ENCODE measurements around the gene LAX1. TPM values are rescaled to one million over a fixed set of nuclear protein-coding genes. Genes with fewer than 3 reads are reported as not detected.
A peak's percentile ranks its signal among the peaks of the same experiment; 100 is the strongest.

LAX1 gene
- total and polyA plus RNA-seq, 2 experiments from 2014 or later, result not detected

DNA sequence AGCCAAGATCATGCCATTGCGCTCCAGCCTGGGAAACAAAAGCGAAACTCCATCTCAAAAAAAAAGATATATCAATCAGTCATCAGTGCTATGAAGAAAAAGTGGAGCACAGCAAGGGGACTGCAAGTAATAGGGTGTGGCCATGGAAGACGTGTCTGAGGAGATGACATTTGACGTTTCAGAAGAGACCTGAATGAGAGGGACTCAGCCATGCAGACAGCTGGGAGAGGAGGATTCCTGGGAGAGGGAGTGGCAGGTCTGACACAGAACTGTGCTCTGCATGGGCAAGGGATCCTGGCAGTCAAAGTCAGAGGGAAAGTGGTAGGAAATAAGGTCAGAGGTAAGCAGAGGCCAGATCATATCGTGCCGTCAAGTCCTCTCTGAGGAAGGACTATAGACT is 3.3 kb downstream of the LAX1 start:
- no peak for DNase-seq (ENCODE audit: low spot score)
- Histone ChIP-seq H2AFZ (no peak overlapping the region), H3K27me3 (no peaks in the 10 kb centered on the region), H4K20me1 (ENCODE audit: insufficient read depth, poor library complexity, severe bottlenecking) (no peaks in the 10 kb centered on the region), H3K79me2 (no peaks in the 10 kb centered on the region), H3K9me3 (ENCODE audit: low read depth) (no peaks in the 10 kb centered on the region), H3K9me2 (replicated peaks; ENCODE audit: insufficient read depth) (no peaks in the 10 kb centered on the region), H3K27ac (peak overlapping the region; percentile 94), H3K4me3 (no peak overlapping the region), H3K4me1 (ENCODE audit: insufficient read depth) (peaks cover 6% of the 10 kb centered on the region), H3K4me2 (no peak overlapping the region), H3K36me3 (replicated peaks; ENCODE audit: insufficient read depth, low read depth) (no peaks in the 10 kb centered on the region)
- 85% methylated on average over 6 of the region's 6 CpGs for WGBS (ENCODE audit: low lambda C conversion rate, missing lambda C conversion rate)
- no peak for TF ChIP-seq EZH2phosphoT487 (IDR thresholded peaks at IDR 0.05; ENCODE audit: low read depth, severe bottlenecking, unreplicated experiment)
- TF ChIP-seq EZH2 (IDR thresholded peaks at IDR 0.05; ENCODE audit: borderline replicate concordance), result no peak
- TF ChIP-seq CTCF (IDR thresholded peaks at IDR 0.05; ENCODE audit: poor library complexity), result no peak

GRCh38 chr1:203769505-203770343 is 4.7 kb downstream of the LAX1 start:
- no peak overlapping the region for H3K4me3 ChIP-seq
- H3K27me3 ChIP-seq, result no peaks in the 10 kb centered on the region
- H3K79me2 ChIP-seq, result no peaks in the 10 kb centered on the region
- H3K9me2 ChIP-seq (replicated peaks; ENCODE audit: insufficient read depth), result no peaks in the 10 kb centered on the region
- TF ChIP-seq EZH2phosphoT487 (IDR thresholded peaks at IDR 0.05; ENCODE audit: low read depth, severe bottlenecking, unreplicated experiment) (no peak), EZH2 (IDR thresholded peaks at IDR 0.05; ENCODE audit: borderline replicate concordance) (no peak), CTCF (IDR thresholded peaks at IDR 0.05; ENCODE audit: poor library complexity) (no peak)
- peak; percentile 91 for DNase-seq (ENCODE audit: low spot score)
- peak overlapping the region; percentile 58 for H3K4me2 ChIP-seq
- peaks cover 6% of the 10 kb centered on the region for H3K4me1 ChIP-seq (ENCODE audit: insufficient read depth)
- no peaks in the 10 kb centered on the region for H4K20me1 ChIP-seq (ENCODE audit: insufficient read depth, poor library complexity, severe bottlenecking)
- peak overlapping the region; percentile 94 for H3K27ac ChIP-seq
- no peaks in the 10 kb centered on the region for H3K9me3 ChIP-seq (ENCODE audit: low read depth)
- WGBS (ENCODE audit: low lambda C conversion rate, missing lambda C conversion rate), result 38% methylated on average over 15 of the region's 15 CpGs
- H2AFZ ChIP-seq, result peak overlapping the region; percentile 10
- H3K36me3 ChIP-seq (replicated peaks; ENCODE audit: insufficient read depth, low read depth), result no peaks in the 10 kb centered on the region

GRCh38 chr1:203771901-203772301 is 6.9 kb downstream of the LAX1 start:
- Histone ChIP-seq H3K4me2 (no peak overlapping the region), H3K9me3 (ENCODE audit: low read depth) (no peaks in the 10 kb centered on the region), H3K9me2 (replicated peaks; ENCODE audit: insufficient read depth) (no peaks in the 10 kb centered on the region), H3K36me3 (replicated peaks; ENCODE audit: insufficient read depth, low read depth) (no peaks in the 10 kb centered on the region), H3K4me1 (ENCODE audit: insufficient read depth) (peaks cover 6% of the 10 kb centered on the region), H3K79me2 (no peaks in the 10 kb centered on the region), H3K27me3 (no peaks in the 10 kb centered on the region), H3K4me3 (no peak overlapping the region), H2AFZ (no peak overlapping the region), H4K20me1 (ENCODE audit: insufficient read depth, poor library complexity, severe bottlenecking) (no peaks in the 10 kb centered on the region), H3K27ac (no peak overlapping the region)
- DNase-seq (ENCODE audit: low spot score), result peak; percentile 56
- TF ChIP-seq CTCF (IDR thresholded peaks at IDR 0.05; ENCODE audit: poor library complexity), result no peak
- no peak for TF ChIP-seq EZH2phosphoT487 (IDR thresholded peaks at IDR 0.05; ENCODE audit: low read depth, severe bottlenecking, unreplicated experiment)
- TF ChIP-seq EZH2 (IDR thresholded peaks at IDR 0.05; ENCODE audit: borderline replicate concordance), result no peak
- 63% methylated on average over 7 of the region's 7 CpGs for WGBS (ENCODE audit: low lambda C conversion rate, missing lambda C conversion rate)

Measured in hepatocyte (in vitro differentiated cells).